HepG2 (cell line): ENCODE measurements around the gene POFUT2. TPM values are rescaled to one million over a fixed set of nuclear protein-coding genes. Genes with fewer than 3 reads are reported as not detected.
A peak's percentile ranks its signal among the peaks of the same experiment; 100 is the strongest.

Experiments used
- ATRX ChIP-seq: sonication (generic); formaldehyde crosslinking; IDR thresholded peaks from 2 replicates; pipeline ENCODE4 v1.4.0; 2020; ENCODE audit warnings: missing genetic modification reagents, borderline replicate concordance
- FOXO1 ChIP-seq: sonication (generic); formaldehyde crosslinking; IDR thresholded peaks from 2 replicates; pipeline ENCODE4 v1.4.0; 2020; ENCODE audit warnings: missing genetic modification reagents
- HOXD1 ChIP-seq: sonication (generic); formaldehyde crosslinking; IDR thresholded peaks from 2 replicates; pipeline ENCODE4 v1.5.0; 2020; ENCODE audit warnings: missing genetic modification reagents
- IRF2 ChIP-seq: IDR thresholded peaks from 2 replicates; pipeline ENCODE4 v1.6.1; 2018; ENCODE audit warnings: missing genetic modification reagents, missing compliant biosample characterization
- IRF9 ChIP-seq: sonication (generic); formaldehyde crosslinking; IDR thresholded peaks from 2 replicates; pipeline ENCODE4 v1.8.0; 2022; ENCODE audit warnings: missing genetic modification reagents, mild to moderate bottlenecking, borderline replicate concordance
- KLF12 ChIP-seq: sonication (generic); formaldehyde crosslinking; IDR thresholded peaks from 2 replicates; pipeline ENCODE4 v1.4.0; 2020; ENCODE audit warnings: missing genetic modification reagents, borderline replicate concordance
- KLF16 ChIP-seq, 2 experiments: sonication (generic) in 1 of 2; formaldehyde crosslinking in 1 of 2; IDR thresholded peaks; 2 replicates each; pipeline versions ENCODE4 v1.6.1 to v1.8.0; 2016 to 2023; ENCODE audit warnings: missing genetic modification reagents in 2 of 2, missing compliant biosample characterization in 1 of 2
- MED13 ChIP-seq: sonication (generic); formaldehyde crosslinking; IDR thresholded peaks from 2 replicates; pipeline ENCODE4 v1.5.0; 2020; ENCODE audit warnings: missing genetic modification reagents
- RARG ChIP-seq: sonication (generic); formaldehyde crosslinking; IDR thresholded peaks from 2 replicates; pipeline ENCODE4 v1.4.0; 2020; ENCODE audit warnings: low read depth, mild to moderate bottlenecking, missing genetic modification reagents
- RBM22 ChIP-seq: fragments of 200-400 bp; formaldehyde crosslinking; optimal IDR thresholded peaks from 2 replicates; pipeline ENCODE3; 2017; ENCODE audit warnings: mild to moderate bottlenecking, low read length, moderate library complexity
- SYNCRIP ChIP-seq: fragments of 200-400 bp; formaldehyde crosslinking; IDR thresholded peaks from 2 replicates; pipeline ENCODE4 v1.6.1; 2018; ENCODE audit warnings: mild to moderate bottlenecking, low read depth, low read length; ENCODE audit not compliant: insufficient read depth
- TFAP4 ChIP-seq: sonication (generic); IDR thresholded peaks from 2 replicates; pipeline ENCODE4 v1.6.1; 2016; ENCODE audit warnings: low read depth, borderline replicate concordance
- ZNF292 ChIP-seq: sonication (generic); formaldehyde crosslinking; IDR thresholded peaks from 2 replicates; pipeline ENCODE4 v1.8.1; 2022; ENCODE audit warnings: mild to moderate bottlenecking, low read depth, missing genetic modification reagents, borderline replicate concordance
- ZNF335 ChIP-seq: sonication (generic); formaldehyde crosslinking; IDR thresholded peaks from 2 replicates; pipeline ENCODE4 v1.4.0; 2020; ENCODE audit warnings: missing genetic modification reagents
- ZNF569 ChIP-seq: sonication (generic); formaldehyde crosslinking; IDR thresholded peaks from 2 replicates; pipeline ENCODE4 v1.5.0; 2020; ENCODE audit warnings: mild to moderate bottlenecking, missing genetic modification reagents, moderate library complexity, borderline replicate concordance
- ZNF766 ChIP-seq: sonication (generic); formaldehyde crosslinking; IDR thresholded peaks from 2 replicates; pipeline ENCODE4 v1.5.0; 2020; ENCODE audit warnings: missing genetic modification reagents, borderline replicate concordance
- polyA plus RNA-seq, 8 experiments: library from polyadenylated mRNA; depleted of rRNA in 3 of 8; stranded (reverse) in 7 of 8; unstranded in 1 of 8; fragments of >200 nt; fragmentation: Illumina TruSeq in 4 of 8; extraction: Trizol in 4 of 8; gene quantifications; 2 replicates each; pipeline versions ENCODE4 v1.2.1 to v1.2.3, GENCODE V29; 2011 to 2016; ENCODE audit warnings: low read depth in 4 of 8, missing spikeins in 1 of 8, mixed read lengths in 1 of 8; ENCODE audit not compliant: insufficient read depth in 1 of 8
- total RNA-seq, 5 experiments: library from RNA; depleted of rRNA; stranded (reverse); fragments of >200 nt; fragmentation: Illumina TruSeq; extraction: Trizol; gene quantifications; 2 replicates each; pipeline ENCODE4 v1.2.3, GENCODE V29; 2016; ENCODE audit warnings: low read depth in 1 of 5
- TF ChIP-seq, protein P1 (sequence below): sonication (generic); formaldehyde crosslinking; IDR thresholded peaks from 2 replicates; pipeline ENCODE4 v1.4.0; 2020; ENCODE audit warnings: missing genetic modification reagents, mild to moderate bottlenecking, borderline replicate concordance
- TF ChIP-seq, protein P2 (sequence below): sonication (generic); formaldehyde crosslinking; IDR thresholded peaks from 2 replicates; pipeline ENCODE4 v1.4.0; 2020; ENCODE audit warnings: mild to moderate bottlenecking, low read depth, missing genetic modification reagents
- TF ChIP-seq, protein P3 (sequence below): IDR thresholded peaks from 2 replicates; pipeline ENCODE4 v1.6.1; 2016; ENCODE audit warnings: control low read depth
- TF ChIP-seq, protein P4 (sequence below): sonication (generic); formaldehyde crosslinking; IDR thresholded peaks from 2 replicates; pipeline ENCODE4 v1.8.1; 2022; ENCODE audit warnings: low read depth, mild to moderate bottlenecking, missing genetic modification reagents

POFUT2 gene
- total and polyA plus RNA-seq, 2 of the 13 experiments (the other 11 are each of a cell fraction or from before 2014, with no cell fraction given) = 22.8 to 24.0 TPM

DNA sequence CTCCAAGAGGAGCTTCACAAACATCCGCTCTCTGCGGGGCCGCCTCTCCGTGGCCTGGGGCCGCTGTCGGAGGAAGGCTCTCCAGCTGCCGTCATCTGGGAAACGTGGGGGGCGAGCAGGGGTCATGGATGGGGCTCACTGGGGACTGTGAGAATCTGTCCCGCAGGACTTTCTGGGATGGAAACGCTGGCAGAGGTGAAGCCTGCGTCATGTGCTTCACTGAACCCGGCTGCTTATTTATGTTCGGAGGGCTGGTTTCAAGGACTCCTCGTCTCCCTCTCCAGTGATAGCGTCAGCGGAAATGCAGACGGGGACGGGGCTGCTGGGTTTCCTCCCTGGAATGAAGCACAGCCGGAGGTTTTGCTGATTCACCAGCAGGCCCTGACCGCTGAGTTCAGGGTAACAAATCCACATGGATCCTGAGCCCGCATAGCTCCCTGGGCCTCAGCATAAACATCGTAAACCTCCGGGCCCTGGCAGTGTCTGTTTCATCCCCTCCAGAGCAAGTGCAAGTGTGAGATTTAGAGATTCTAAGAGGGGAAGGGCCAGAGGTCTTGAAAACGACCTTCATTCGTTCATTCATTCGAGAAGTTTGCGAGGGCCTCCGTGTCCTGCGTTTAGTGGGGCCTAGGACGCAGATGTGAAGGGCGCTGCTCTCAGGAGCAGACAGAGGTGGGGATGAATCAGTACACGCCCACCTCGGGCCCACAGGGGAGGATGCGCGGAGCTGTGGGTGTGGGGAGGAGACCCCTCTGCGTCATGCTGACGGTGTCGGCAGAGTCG, 7.0 kb upstream of the POFUT2 start (continued):
- TF ChIP-seq, protein P1, sequence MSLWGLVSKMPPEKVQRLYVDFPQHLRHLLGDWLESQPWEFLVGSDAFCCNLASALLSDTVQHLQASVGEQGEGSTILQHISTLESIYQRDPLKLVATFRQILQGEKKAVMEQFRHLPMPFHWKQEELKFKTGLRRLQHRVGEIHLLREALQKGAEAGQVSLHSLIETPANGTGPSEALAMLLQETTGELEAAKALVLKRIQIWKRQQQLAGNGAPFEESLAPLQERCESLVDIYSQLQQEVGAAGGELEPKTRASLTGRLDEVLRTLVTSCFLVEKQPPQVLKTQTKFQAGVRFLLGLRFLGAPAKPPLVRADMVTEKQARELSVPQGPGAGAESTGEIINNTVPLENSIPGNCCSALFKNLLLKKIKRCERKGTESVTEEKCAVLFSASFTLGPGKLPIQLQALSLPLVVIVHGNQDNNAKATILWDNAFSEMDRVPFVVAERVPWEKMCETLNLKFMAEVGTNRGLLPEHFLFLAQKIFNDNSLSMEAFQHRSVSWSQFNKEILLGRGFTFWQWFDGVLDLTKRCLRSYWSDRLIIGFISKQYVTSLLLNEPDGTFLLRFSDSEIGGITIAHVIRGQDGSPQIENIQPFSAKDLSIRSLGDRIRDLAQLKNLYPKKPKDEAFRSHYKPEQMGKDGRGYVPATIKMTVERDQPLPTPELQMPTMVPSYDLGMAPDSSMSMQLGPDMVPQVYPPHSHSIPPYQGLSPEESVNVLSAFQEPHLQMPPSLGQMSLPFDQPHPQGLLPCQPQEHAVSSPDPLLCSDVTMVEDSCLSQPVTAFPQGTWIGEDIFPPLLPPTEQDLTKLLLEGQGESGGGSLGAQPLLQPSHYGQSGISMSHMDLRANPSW (CRISPR knock-in tag) = no peak
- TF ChIP-seq MED13 (no peak), ZNF569 (CRISPR knock-in tag) (no peak), ATRX (CRISPR knock-in tag) (no peak), HOXD1 (no peak), KLF16 (CRISPR knock-in tag; IDR thresholded peaks at IDR 0.05) (0 out of 4 replicates have a peak, but pooled peaks of 1 of the 2 experiments have one; percentile 17), SYNCRIP (no peak), KLF12 (CRISPR knock-in tag) (no peak), TFAP4 (no peak), ZNF766 (CRISPR knock-in tag) (no peak), IRF9 (no peak), IRF2 (CRISPR knock-in tag) (no peak), RBM22 (no peak), ZNF292 (CRISPR knock-in tag) (no peak), FOXO1 (CRISPR knock-in tag) (no peak), ZNF335 (CRISPR knock-in tag) (no peak), RARG (CRISPR knock-in tag) (no peak)
- TF ChIP-seq, protein P2, sequence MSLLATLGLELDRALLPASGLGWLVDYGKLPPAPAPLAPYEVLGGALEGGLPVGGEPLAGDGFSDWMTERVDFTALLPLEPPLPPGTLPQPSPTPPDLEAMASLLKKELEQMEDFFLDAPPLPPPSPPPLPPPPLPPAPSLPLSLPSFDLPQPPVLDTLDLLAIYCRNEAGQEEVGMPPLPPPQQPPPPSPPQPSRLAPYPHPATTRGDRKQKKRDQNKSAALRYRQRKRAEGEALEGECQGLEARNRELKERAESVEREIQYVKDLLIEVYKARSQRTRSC (CRISPR knock-in tag) = no peak
- TF ChIP-seq, protein P3, sequence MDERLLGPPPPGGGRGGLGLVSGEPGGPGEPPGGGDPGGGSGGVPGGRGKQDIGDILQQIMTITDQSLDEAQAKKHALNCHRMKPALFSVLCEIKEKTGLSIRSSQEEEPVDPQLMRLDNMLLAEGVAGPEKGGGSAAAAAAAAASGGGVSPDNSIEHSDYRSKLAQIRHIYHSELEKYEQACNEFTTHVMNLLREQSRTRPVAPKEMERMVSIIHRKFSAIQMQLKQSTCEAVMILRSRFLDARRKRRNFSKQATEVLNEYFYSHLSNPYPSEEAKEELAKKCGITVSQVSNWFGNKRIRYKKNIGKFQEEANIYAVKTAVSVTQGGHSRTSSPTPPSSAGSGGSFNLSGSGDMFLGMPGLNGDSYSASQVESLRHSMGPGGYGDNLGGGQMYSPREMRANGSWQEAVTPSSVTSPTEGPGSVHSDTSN (CRISPR knock-in tag) = no peak
- TF ChIP-seq, protein P4, sequence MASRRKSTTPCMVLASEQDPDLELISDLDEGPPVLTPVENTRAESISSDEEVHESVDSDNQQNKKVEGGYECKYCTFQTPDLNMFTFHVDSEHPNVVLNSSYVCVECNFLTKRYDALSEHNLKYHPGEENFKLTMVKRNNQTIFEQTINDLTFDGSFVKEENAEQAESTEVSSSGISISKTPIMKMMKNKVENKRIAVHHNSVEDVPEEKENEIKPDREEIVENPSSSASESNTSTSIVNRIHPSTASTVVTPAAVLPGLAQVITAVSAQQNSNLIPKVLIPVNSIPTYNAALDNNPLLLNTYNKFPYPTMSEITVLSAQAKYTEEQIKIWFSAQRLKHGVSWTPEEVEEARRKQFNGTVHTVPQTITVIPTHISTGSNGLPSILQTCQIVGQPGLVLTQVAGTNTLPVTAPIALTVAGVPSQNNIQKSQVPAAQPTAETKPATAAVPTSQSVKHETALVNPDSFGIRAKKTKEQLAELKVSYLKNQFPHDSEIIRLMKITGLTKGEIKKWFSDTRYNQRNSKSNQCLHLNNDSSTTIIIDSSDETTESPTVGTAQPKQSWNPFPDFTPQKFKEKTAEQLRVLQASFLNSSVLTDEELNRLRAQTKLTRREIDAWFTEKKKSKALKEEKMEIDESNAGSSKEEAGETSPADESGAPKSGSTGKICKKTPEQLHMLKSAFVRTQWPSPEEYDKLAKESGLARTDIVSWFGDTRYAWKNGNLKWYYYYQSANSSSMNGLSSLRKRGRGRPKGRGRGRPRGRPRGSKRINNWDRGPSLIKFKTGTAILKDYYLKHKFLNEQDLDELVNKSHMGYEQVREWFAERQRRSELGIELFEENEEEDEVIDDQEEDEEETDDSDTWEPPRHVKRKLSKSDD (CRISPR knock-in tag) = no peak
